Activated effector memory CD4-positive, alpha-beta T cell treated with anti-CD3 and anti-CD28 coated beads, Interleukin-2, amount 50 U/mL, for 16 hours (primary cell): ENCODE data around the gene SLC36A3.
A peak's percentile ranks its signal among the peaks of the same experiment; 100 is the strongest.
"Not testable (repeated sequence)": the region's sequence is repeated elsewhere in the genome, so short reads cannot be mapped to it uniquely, and the experiment has no call there.

Source experiments
- DNase-seq: peaks from one replicate; pipeline ENCODE4 v3.0.0-alpha.2; 2020

Gene SLC36A3

GRCh38 chr5:151303666-151304065, at the start of gene SLC36A3:
TSS of gene SLC36A3 (minus strand) at chr5:151303766. CDS start at chr5:151303354, 412 bp downstream.
- no peak for DNase-seq

GRCh38 chr5:151351671-151352070, 48.1 kb upstream of the SLC36A3 start:
- DNase-seq, result no peak

GRCh38 chr5:151348789-151349188, 45.2 kb upstream of the SLC36A3 start:
- no peak for DNase-seq

- DNase-seq, result no peak
Observed at GRCh38 chr5:151347369-151347768, 43.8 kb upstream of the SLC36A3 start, which contains the start of gene SLC36A2. TSS of gene SLC36A2 (minus strand) at chr5:151347559. CDS start at chr5:151347460, 99 bp downstream.

GRCh38 chr5:151345808-151346478, 42.4 kb upstream of the SLC36A3 start:
- no peak for DNase-seq

- DNase-seq, result no peak
Observed at GRCh38 chr5:151345187-151345807, 41.7 kb upstream of the SLC36A3 start.

- DNase-seq, result no peak
Observed at GRCh38 chr5:151344088-151344487, 40.5 kb upstream of the SLC36A3 start.

GRCh38 chr5:151340004-151340403, 36.4 kb upstream of the SLC36A3 start:
- DNase-seq, result no peak

- DNase-seq, result no peak
Observed at GRCh38 chr5:151338734-151339133, 35.2 kb upstream of the SLC36A3 start.

GRCh38 chr5:151332857-151333256, 29.3 kb upstream of the SLC36A3 start:
- DNase-seq, result no peak

GRCh38 chr5:151328734-151329133, 25.2 kb upstream of the SLC36A3 start:
- no peak for DNase-seq

- no peak for DNase-seq
Observed at GRCh38 chr5:151327585-151327984, 24.0 kb upstream of the SLC36A3 start.

- DNase-seq, result no peak
Observed at GRCh38 chr5:151326266-151326665, 22.7 kb upstream of the SLC36A3 start.

GRCh38 chr5:151320481-151320880, 16.9 kb upstream of the SLC36A3 start:
- DNase-seq, result no peak

GRCh38 chr5:151318850-151319732, 15.5 kb upstream of the SLC36A3 start:
- DNase-seq, result no peak

- DNase-seq, result no peak
Observed at GRCh38 chr5:151317871-151318270, 14.3 kb upstream of the SLC36A3 start.

GRCh38 chr5:151315998-151316597, 12.5 kb upstream of the SLC36A3 start:
- peak; percentile 75 for DNase-seq

GRCh38 chr5:151313357-151313756, 9.8 kb upstream of the SLC36A3 start:
- no peak for DNase-seq

- DNase-seq, result no peak
Observed at GRCh38 chr5:151312756-151313324, 9.3 kb upstream of the SLC36A3 start.

GRCh38 chr5:151310932-151311331, 7.4 kb upstream of the SLC36A3 start:
- no peak for DNase-seq

- DNase-seq, result not testable (repeated sequence)
Observed at GRCh38 chr5:151309821-151310220, 6.3 kb upstream of the SLC36A3 start.

- not testable (repeated sequence) for DNase-seq
Observed at GRCh38 chr5:151309266-151309665, 5.7 kb upstream of the SLC36A3 start.
